Heart left ventricle (tissue), 13 donors: ENCODE results near the gene CASQ2.

ENCODE experiments used
- POLR2A ChIP-seq, 2 donors: fragments of 450-650 bp; IDR thresholded peaks; one replicate each; pipeline ENCODE4 v1.6.1; 2017; ENCODE audit warnings: antibody characterized with exemption in 2 of 2, mild to moderate bottlenecking in 2 of 2, moderate library complexity in 2 of 2
- TF ChIP-seq, protein P1 (sequence below), 12 donors: fragments of 200-600 bp; sonication (generic) in 4 of 12; IDR thresholded peaks; one replicate each; pipeline versions ENCODE4 v1.5.0 to v1.8.0; 2018 to 2022; ENCODE audit warnings: antibody characterized with exemption in 12 of 12, mild to moderate bottlenecking in 5 of 12
- donor health status: ischemic (EF 13 %, LVEDD 7.1; RV severe dilation, severe dysfunction).
- donor health status: DM: no; HTN: yes; CAD: no.
- donor health status: DM: no; HTN: no; CAD: no.
- donor health status: ischemic (EF 25% LVEDD 6.9; RV normal size, moderate dysfunction).
- donor health status: ischemic (EF 25% LVEDD 5.7; RV mildly dilated, moderate dysfunction).
- donor health status: ischemic (EF 35%, LVEDD 5.7; RV mildly dilated, moderate dysfunction).
- donor health status: nonischemic (EF 11% LVEDD 7.7; RV severe dilation, severe dysfunction).
- donor health status: DM: yes; HTN: yes; CAD: no.
- donor health status: PGD.
- donor health status: ischemic (EF 29% LVEDD 5.4; RV normal size, mild dysfunction).
- donor health status: nonischemic (EF 23%, LVEDD 6.1; RV moderate dilation, normal function).

DNA sequence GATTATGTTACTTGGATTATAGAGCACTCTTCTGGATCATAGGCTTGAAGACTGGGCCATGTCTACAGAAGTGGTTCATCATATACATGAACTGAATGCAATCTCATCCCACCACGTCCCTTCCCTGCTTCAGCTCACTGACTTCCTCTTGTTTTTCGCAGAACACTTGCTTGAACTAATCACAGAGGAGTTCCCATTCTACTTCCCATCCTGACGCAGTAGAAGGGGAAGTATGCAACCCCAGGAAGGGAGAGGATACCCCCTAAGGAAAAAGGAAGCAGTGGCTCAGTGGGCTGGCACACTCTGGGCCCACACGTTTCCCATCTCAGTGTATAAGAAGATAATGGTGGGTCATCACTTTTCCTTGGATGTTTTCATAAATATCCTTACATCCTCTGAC lies 36.2 kb downstream of the CASQ2 start:
- TF ChIP-seq, protein P1, sequence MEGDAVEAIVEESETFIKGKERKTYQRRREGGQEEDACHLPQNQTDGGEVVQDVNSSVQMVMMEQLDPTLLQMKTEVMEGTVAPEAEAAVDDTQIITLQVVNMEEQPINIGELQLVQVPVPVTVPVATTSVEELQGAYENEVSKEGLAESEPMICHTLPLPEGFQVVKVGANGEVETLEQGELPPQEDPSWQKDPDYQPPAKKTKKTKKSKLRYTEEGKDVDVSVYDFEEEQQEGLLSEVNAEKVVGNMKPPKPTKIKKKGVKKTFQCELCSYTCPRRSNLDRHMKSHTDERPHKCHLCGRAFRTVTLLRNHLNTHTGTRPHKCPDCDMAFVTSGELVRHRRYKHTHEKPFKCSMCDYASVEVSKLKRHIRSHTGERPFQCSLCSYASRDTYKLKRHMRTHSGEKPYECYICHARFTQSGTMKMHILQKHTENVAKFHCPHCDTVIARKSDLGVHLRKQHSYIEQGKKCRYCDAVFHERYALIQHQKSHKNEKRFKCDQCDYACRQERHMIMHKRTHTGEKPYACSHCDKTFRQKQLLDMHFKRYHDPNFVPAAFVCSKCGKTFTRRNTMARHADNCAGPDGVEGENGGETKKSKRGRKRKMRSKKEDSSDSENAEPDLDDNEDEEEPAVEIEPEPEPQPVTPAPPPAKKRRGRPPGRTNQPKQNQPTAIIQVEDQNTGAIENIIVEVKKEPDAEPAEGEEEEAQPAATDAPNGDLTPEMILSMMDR (IDR thresholded peaks at IDR 0.05) = no peak
- TF ChIP-seq POLR2A (IDR thresholded peaks at IDR 0.05) = no peak
